WTC11 (cell line): ENCODE results near the gene NRP2. TPM values are rescaled to one million over a fixed set of nuclear protein-coding genes. Genes with fewer than 3 reads are reported as not detected.

Experiments
- ATAC-seq: fragments of 200-7000 bp; cut with Tn5 transposase; 2 replicates; pipeline ENCODE4 v1.10.0; 2021; ENCODE audit warnings: mild to moderate bottlenecking, moderate library complexity
- CTCF ChIA-PET: fragments of 300-600 bp; sonication (Branson Sonifier 250); formaldehyde crosslinking; loops from one replicate; lab custom pipeline; 2021; ENCODE audit warnings: antibody characterized with exemption; lab: Charles Lee
- POLR2A ChIA-PET: fragments of 350-600 bp; sonication (Branson Sonifier 250); formaldehyde crosslinking; loops from one replicate; lab custom pipeline; 2021; ENCODE audit warnings: antibody characterized with exemption; lab: Charles Lee
- DNase-seq: peaks from one replicate; pipeline ENCODE4 v3.0.0; 2021; ENCODE audit warnings: low spot score
- H3K27ac Mint-ChIP-seq: 2 replicates; pipeline ENCODE4 v1.8.0; 2021; ENCODE audit warnings: mixed read lengths
- H3K27me3 Mint-ChIP-seq: 2 replicates; pipeline ENCODE4 v1.8.0; 2021; ENCODE audit warnings: low read depth, mild to moderate bottlenecking, moderate library complexity, mixed read lengths
- H3K36me3 Mint-ChIP-seq: 2 replicates; pipeline ENCODE4 v1.8.0; 2021; ENCODE audit warnings: mixed read lengths
- H3K4me1 Mint-ChIP-seq: 2 replicates; pipeline ENCODE4 v1.8.0; 2022; ENCODE audit warnings: mixed read lengths
- H3K4me3 Mint-ChIP-seq: 2 replicates; pipeline ENCODE4 v1.8.0; 2021; ENCODE audit warnings: mild to moderate bottlenecking, moderate library complexity, mixed read lengths
- H3K9me3 Mint-ChIP-seq: 2 replicates; pipeline ENCODE4 v1.8.0; 2021; ENCODE audit warnings: mixed read lengths
- AFF4 ChIP-seq: sonication (generic); formaldehyde crosslinking; IDR thresholded peaks from 2 replicates; pipeline ENCODE4 v1.8.1; 2023; ENCODE audit warnings: mild to moderate bottlenecking, missing genetic modification reagents, borderline replicate concordance
- ATF1 ChIP-seq: sonication (generic); formaldehyde crosslinking; IDR thresholded peaks from 2 replicates; pipeline ENCODE4 v1.8.1; 2023; ENCODE audit warnings: mild to moderate bottlenecking, moderate library complexity, missing genetic modification reagents
- ATF3 ChIP-seq: sonication (generic); formaldehyde crosslinking; conservative IDR thresholded peaks from 2 replicates; pipeline ENCODE4 v1.8.1; 2022; ENCODE audit warnings: mild to moderate bottlenecking, missing genetic modification reagents
- CBFB ChIP-seq: sonication (generic); formaldehyde crosslinking; IDR thresholded peaks from 2 replicates; pipeline ENCODE4 v1.8.1; 2022; ENCODE audit warnings: mild to moderate bottlenecking, low read depth, missing genetic modification reagents
- CTCF ChIP-seq: fragments of 200-600 bp; IDR thresholded peaks from 2 replicates; pipeline ENCODE4 v1.8.0; 2022; ENCODE audit warnings: antibody characterized with exemption
- ETV6 ChIP-seq: sonication (generic); formaldehyde crosslinking; IDR thresholded peaks from 2 replicates; pipeline ENCODE4 v1.8.1; 2022; ENCODE audit warnings: mild to moderate bottlenecking, missing genetic modification reagents
- FOXP1 ChIP-seq: sonication (generic); formaldehyde crosslinking; IDR thresholded peaks from 2 replicates; pipeline ENCODE4 v1.8.0; 2022; ENCODE audit warnings: missing genetic modification reagents, mild to moderate bottlenecking, moderate library complexity, borderline replicate concordance
- GABPB1 ChIP-seq: sonication (generic); formaldehyde crosslinking; IDR thresholded peaks from 2 replicates; pipeline ENCODE4 v1.8.1; 2023; ENCODE audit warnings: mild to moderate bottlenecking, missing genetic modification reagents
- HMGXB4 ChIP-seq: sonication (generic); formaldehyde crosslinking; IDR thresholded peaks from 2 replicates; pipeline ENCODE4 v1.8.1; 2023; ENCODE audit warnings: mild to moderate bottlenecking, moderate library complexity, missing genetic modification reagents
- IRF1 ChIP-seq: sonication (generic); formaldehyde crosslinking; IDR thresholded peaks from 2 replicates; pipeline ENCODE4 v1.8.0; 2023; ENCODE audit warnings: missing genetic modification reagents
- KAT7 ChIP-seq: sonication (generic); formaldehyde crosslinking; IDR thresholded peaks from 2 replicates; pipeline ENCODE4 v1.8.1; 2023; ENCODE audit warnings: missing genetic modification reagents, mild to moderate bottlenecking, borderline replicate concordance
- MAX ChIP-seq: sonication (generic); formaldehyde crosslinking; IDR thresholded peaks from 2 replicates; pipeline ENCODE4 v1.8.0; 2022; ENCODE audit warnings: mild to moderate bottlenecking, missing genetic modification reagents
- RELA ChIP-seq: sonication (generic); formaldehyde crosslinking; IDR thresholded peaks from 2 replicates; pipeline ENCODE4 v1.8.1; 2022; ENCODE audit warnings: missing genetic modification reagents, mild to moderate bottlenecking, borderline replicate concordance
- SMAD3 ChIP-seq: sonication (generic); formaldehyde crosslinking; IDR thresholded peaks from 2 replicates; pipeline ENCODE4 v1.8.0; 2022; ENCODE audit warnings: missing genetic modification reagents, mild to moderate bottlenecking, borderline replicate concordance
- TCF7 ChIP-seq: sonication (generic); formaldehyde crosslinking; IDR thresholded peaks from 2 replicates; pipeline ENCODE4 v1.8.0; 2022; ENCODE audit warnings: mild to moderate bottlenecking, low read depth, missing genetic modification reagents, moderate library complexity
- TEAD4 ChIP-seq: sonication (generic); formaldehyde crosslinking; IDR thresholded peaks from 2 replicates; pipeline ENCODE4 v1.8.0; 2022; ENCODE audit warnings: mild to moderate bottlenecking, missing genetic modification reagents
- TP53 ChIP-seq: sonication (generic); formaldehyde crosslinking; IDR thresholded peaks from 2 replicates; pipeline ENCODE4 v1.8.1; 2023; ENCODE audit warnings: mild to moderate bottlenecking, missing genetic modification reagents
- USF2 ChIP-seq: sonication (generic); formaldehyde crosslinking; IDR thresholded peaks from 2 replicates; pipeline ENCODE4 v1.8.1; 2023; ENCODE audit warnings: mild to moderate bottlenecking, missing genetic modification reagents, moderate library complexity
- ZBTB43 ChIP-seq: sonication (generic); formaldehyde crosslinking; IDR thresholded peaks from 2 replicates; pipeline ENCODE4 v1.8.1; 2023; ENCODE audit warnings: mild to moderate bottlenecking, missing genetic modification reagents
- ZNF232 ChIP-seq: sonication (generic); formaldehyde crosslinking; IDR thresholded peaks from 2 replicates; pipeline ENCODE4 v1.8.0; 2022; ENCODE audit warnings: mild to moderate bottlenecking, missing genetic modification reagents
- ZNF263 ChIP-seq: sonication (generic); formaldehyde crosslinking; IDR thresholded peaks from 2 replicates; pipeline ENCODE4 v1.8.1; 2022; ENCODE audit warnings: low read depth, mild to moderate bottlenecking, moderate library complexity, missing genetic modification reagents
- ZNF416 ChIP-seq: fragments of 250-450 bp; sonication (Bioruptor Pico); IDR thresholded peaks from 2 replicates; pipeline ENCODE4 v1.9.0; 2021; ENCODE audit warnings: mild to moderate bottlenecking, inconsistent platforms
- total RNA-seq: library from RNA; stranded (reverse); gene quantifications from 3 replicates; pipeline ENCODE4 v1.2.3, GENCODE V29; 2021

NRP2 gene
- total RNA-seq, 1 experiment from 2014 or later = 41.0 TPM

GRCh38 chr2:205775097-205775877 lies 93.0 kb downstream of the NRP2 start:
- Mint-ChIP-seq H3K4me1 (peaks cover 9% of the 10 kb centered on the region), H3K4me3 (no peak overlapping the region), H3K36me3 (no peaks in the 10 kb centered on the region), H3K27me3 (no peaks in the 10 kb centered on the region; the same call in 1 of the 2 replicates), H3K27ac (no peak overlapping the region), H3K9me3 (no peaks in the 10 kb centered on the region)
- ATAC-seq (no peak), DNase-seq (no peak)
- ChIA-PET CTCF (interaction anchor here (0.6 to 5.2 kb wide), 14 partner anchors 12 to 481 kb away, joined by 3 to 70 read pairs (median 5); no protein-coding TSS in a partner anchor), POLR2A (no interaction called here)
- TF ChIP-seq KAT7 (CRISPR knock-in tag) (no peak), IRF1 (CRISPR knock-in tag) (no peak)

GRCh38 chr2:205776139-205776538 lies 93.8 kb downstream of the NRP2 start:
- peak; percentile 95 for DNase-seq
- H3K4me1 Mint-ChIP-seq = peaks cover 9% of the 10 kb centered on the region
- H3K27ac Mint-ChIP-seq = no peak overlapping the region
- no peaks in the 10 kb centered on the region; the same call in 1 of the 2 replicates for H3K27me3 Mint-ChIP-seq
- no peaks in the 10 kb centered on the region for H3K36me3 Mint-ChIP-seq
- peak; percentile 98 for ATAC-seq
- CTCF ChIA-PET = interaction anchor here (0.6 to 5.2 kb wide), 8 partner anchors 19 to 158 kb away, joined by 3 to 70 read pairs (median 4); no protein-coding TSS in a partner anchor
- H3K9me3 Mint-ChIP-seq = no peaks in the 10 kb centered on the region
- POLR2A ChIA-PET = no interaction called here
- H3K4me3 Mint-ChIP-seq = peak overlapping the region; percentile 7; the same call in 1 of the 2 replicates
- TF ChIP-seq ZNF263 = no peak
- TF ChIP-seq TCF7 (CRISPR knock-in tag) = no peak
- no peak for TF ChIP-seq RELA (CRISPR knock-in tag)
- no peak for TF ChIP-seq ATF3 (CRISPR knock-in tag)
- TF ChIP-seq FOXP1 (CRISPR knock-in tag) = 0 out of 2 replicates have a peak, but pooled peaks have one; percentile 20
- TF ChIP-seq MAX = peak; percentile 57
- TF ChIP-seq CTCF = peak; percentile 92
- peak; percentile 21; the same call in 1 of the 2 replicates for TF ChIP-seq GABPB1 (CRISPR knock-in tag)
- TF ChIP-seq HMGXB4 (CRISPR knock-in tag) = peak; percentile 80; the same call in 1 of the 2 replicates
- TF ChIP-seq KAT7 (CRISPR knock-in tag) = no peak
- TF ChIP-seq TEAD4 (CRISPR knock-in tag) = no peak
- 0 out of 2 replicates have a peak, but pooled peaks have one; percentile 34 for TF ChIP-seq AFF4
- peak; percentile 90; the same call in 1 of the 2 replicates for TF ChIP-seq ETV6 (CRISPR knock-in tag)
- TF ChIP-seq ZNF416 = no peak
- no peak for TF ChIP-seq USF2 (CRISPR knock-in tag)
- 0 out of 2 replicates have a peak, but pooled peaks have one; percentile 59 for TF ChIP-seq CBFB (CRISPR knock-in tag)
- 0 out of 2 replicates have a peak, but pooled peaks have one; percentile 29 for TF ChIP-seq SMAD3 (CRISPR knock-in tag)
- no peak for TF ChIP-seq ZBTB43 (CRISPR knock-in tag)
- no peak; the same call in 1 of the 2 replicates for TF ChIP-seq ATF1 (CRISPR knock-in tag)
- TF ChIP-seq ZNF232 (CRISPR knock-in tag) = no peak
- peak; percentile 15; the same call in 1 of the 2 replicates for TF ChIP-seq TP53 (CRISPR knock-in tag)
